CD4-positive, alpha-beta T cell (primary cell): ENCODE results near the gene FBXO38. TPM values are rescaled to one million over a fixed set of nuclear protein-coding genes. Genes with fewer than 3 reads are reported as not detected.

Experiments
- ATAC-seq: fragments of 200-7000 bp; cut with Tn5 transposase; one replicate; pipeline ENCODE4 v1.10.0; 2022; ENCODE audit warnings: mild to moderate bottlenecking; ENCODE audit not compliant: poor library complexity
- CTCF ChIA-PET: fragments of 350-600 bp; sonication (Branson Sonifier 250); formaldehyde crosslinking; loops from one replicate; lab custom pipeline; 2021; ENCODE audit warnings: antibody characterized with exemption, inconsistent platforms; lab: Charles Lee
- POLR2A ChIA-PET: fragments of 350-600 bp; sonication (Branson Sonifier 250); formaldehyde crosslinking; loops from one replicate; lab custom pipeline; 2021; ENCODE audit warnings: antibody characterized with exemption, inconsistent platforms; lab: Charles Lee
- DNase-seq, 14 experiments: peaks; one replicate each; pipeline ENCODE4 v3.0.0-alpha.2; 2013 to 2020; ENCODE audit warnings: mixed read lengths in 2 of 14
- H3K27ac ChIP-seq, 2 donors: one replicate each; pipeline versions ENCODE4 v1.5.1 to v1.7.0; 2013; ENCODE audit warnings: low read length in 2 of 2, low read depth in 1 of 2, mild to moderate bottlenecking in 1 of 2
- H3K27me3 ChIP-seq, 2 experiments: 1 replicate in 1 of 2; 2 replicates in 1 of 2; pipeline versions ENCODE4 v1.6.1 to v1.7.0; 2013; ENCODE audit warnings: low read length in 2 of 2, control low read depth in 1 of 2, mild to moderate bottlenecking in 1 of 2, moderate library complexity in 1 of 2; ENCODE audit not compliant: insufficient read depth in 2 of 2, control insufficient read depth in 1 of 2
- H3K36me3 ChIP-seq: one replicate; pipeline ENCODE4 v1.6.1; 2013; ENCODE audit warnings: low read length, control low read depth; ENCODE audit not compliant: insufficient read depth
- H3K4me1 ChIP-seq: one replicate; pipeline ENCODE4 v1.6.1; 2013; ENCODE audit warnings: low read length, control low read depth; ENCODE audit not compliant: insufficient read depth
- H3K4me3 ChIP-seq: one replicate; pipeline ENCODE4 v1.5.1; 2013; ENCODE audit warnings: mild to moderate bottlenecking, low read length, moderate library complexity
- H3K9me3 ChIP-seq, 2 experiments: 1 replicate in 1 of 2; 2 replicates in 1 of 2; pipeline versions ENCODE4 v1.6.1 to v1.7.0; 2013; ENCODE audit warnings: low read length in 2 of 2, mild to moderate bottlenecking in 2 of 2, control low read depth in 1 of 2, moderate library complexity in 1 of 2; ENCODE audit not compliant: control insufficient read depth in 1 of 2, insufficient read depth in 1 of 2
- H3K27ac Mint-ChIP-seq: one replicate; pipeline ENCODE4 v1.8.0; 2020; ENCODE audit warnings: mixed read lengths
- H3K27me3 Mint-ChIP-seq: one replicate; pipeline ENCODE4 v1.8.0; 2021; ENCODE audit warnings: mixed read lengths
- H3K36me3 Mint-ChIP-seq: one replicate; pipeline ENCODE4 v1.8.0; 2021; ENCODE audit warnings: low read depth, mixed read lengths
- H3K4me1 Mint-ChIP-seq: one replicate; pipeline ENCODE4 v1.8.0; 2021; ENCODE audit warnings: low read depth, mixed read lengths
- H3K4me3 Mint-ChIP-seq: one replicate; pipeline ENCODE4 v1.8.0; 2020; ENCODE audit warnings: mild to moderate bottlenecking, mixed read lengths
- H3K9me3 Mint-ChIP-seq: one replicate; pipeline ENCODE4 v1.8.0; 2020; ENCODE audit warnings: mixed read lengths
- intact Hi-C, 2 experiments: fragments of 100-400 bp; cut with DNase I in 1 of 2; cut with micrococcal nuclease in 1 of 2; formaldehyde crosslinking; loops; one replicate each; pipeline versions ENCODE4 v1.15.1 to v1.9.0; 2023 to 2025; cut with DNase I, micrococcal nuclease
- total RNA-seq, 174 experiments: library from RNA in 2 of 174; stranded (reverse) in 2 of 174; gene quantifications; one replicate each; pipeline ENCODE4 v1.2.3 and lab custom pipeline; 2021 to 2026
- TF ChIP-seq, protein P1 (sequence below): fragments of 200-600 bp; IDR thresholded peaks from one replicate; pipeline ENCODE4 v1.8.0; 2022; ENCODE audit warnings: antibody characterized with exemption, mild to moderate bottlenecking

The FBXO38 gene
- total RNA-seq, 2 experiments from 2014 or later = 45.7 to 47.3 TPM

DNA sequence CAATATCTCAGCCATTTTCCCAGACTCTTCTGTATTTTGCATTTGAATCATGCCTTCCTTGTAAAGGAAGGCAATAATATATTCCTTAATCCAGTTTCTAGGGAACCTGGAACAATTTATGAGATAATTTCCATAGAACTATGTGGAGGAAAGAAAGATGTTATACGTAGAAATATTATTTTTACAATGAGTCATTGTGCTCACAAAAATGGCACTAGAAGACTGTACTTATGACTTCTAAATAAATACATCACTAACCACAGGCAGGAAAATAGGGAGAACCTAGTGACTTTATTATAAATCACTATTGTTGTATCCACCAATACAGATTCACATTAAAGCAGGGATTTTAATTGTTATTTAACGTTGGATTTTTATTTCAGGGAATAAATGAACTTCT is 87.6 kb downstream of the FBXO38 start:
- Histone ChIP-seq H3K9me3 (no peaks in the 10 kb centered on the region), H3K36me3 (no peaks in the 10 kb centered on the region), H3K27ac (no peak overlapping the region), H3K4me1 (no peaks in the 10 kb centered on the region), H3K27me3 (no peaks in the 10 kb centered on the region), H3K4me3 (no peak overlapping the region)
- Mint-ChIP-seq H3K27me3 (peaks cover 6% of the 10 kb centered on the region), H3K36me3 (no peaks in the 10 kb centered on the region), H3K4me3 (no peak overlapping the region), H3K4me1 (no peaks in the 10 kb centered on the region), H3K9me3 (no peaks in the 10 kb centered on the region), H3K27ac (no peak overlapping the region)
- ChIA-PET CTCF (no interaction called here), POLR2A (no interaction called here)
- TF ChIP-seq, protein P1, sequence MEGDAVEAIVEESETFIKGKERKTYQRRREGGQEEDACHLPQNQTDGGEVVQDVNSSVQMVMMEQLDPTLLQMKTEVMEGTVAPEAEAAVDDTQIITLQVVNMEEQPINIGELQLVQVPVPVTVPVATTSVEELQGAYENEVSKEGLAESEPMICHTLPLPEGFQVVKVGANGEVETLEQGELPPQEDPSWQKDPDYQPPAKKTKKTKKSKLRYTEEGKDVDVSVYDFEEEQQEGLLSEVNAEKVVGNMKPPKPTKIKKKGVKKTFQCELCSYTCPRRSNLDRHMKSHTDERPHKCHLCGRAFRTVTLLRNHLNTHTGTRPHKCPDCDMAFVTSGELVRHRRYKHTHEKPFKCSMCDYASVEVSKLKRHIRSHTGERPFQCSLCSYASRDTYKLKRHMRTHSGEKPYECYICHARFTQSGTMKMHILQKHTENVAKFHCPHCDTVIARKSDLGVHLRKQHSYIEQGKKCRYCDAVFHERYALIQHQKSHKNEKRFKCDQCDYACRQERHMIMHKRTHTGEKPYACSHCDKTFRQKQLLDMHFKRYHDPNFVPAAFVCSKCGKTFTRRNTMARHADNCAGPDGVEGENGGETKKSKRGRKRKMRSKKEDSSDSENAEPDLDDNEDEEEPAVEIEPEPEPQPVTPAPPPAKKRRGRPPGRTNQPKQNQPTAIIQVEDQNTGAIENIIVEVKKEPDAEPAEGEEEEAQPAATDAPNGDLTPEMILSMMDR = no peak
- DNase-seq (no peak), ATAC-seq (no peak)
- intact Hi-C loops = no loop called here

DNA sequence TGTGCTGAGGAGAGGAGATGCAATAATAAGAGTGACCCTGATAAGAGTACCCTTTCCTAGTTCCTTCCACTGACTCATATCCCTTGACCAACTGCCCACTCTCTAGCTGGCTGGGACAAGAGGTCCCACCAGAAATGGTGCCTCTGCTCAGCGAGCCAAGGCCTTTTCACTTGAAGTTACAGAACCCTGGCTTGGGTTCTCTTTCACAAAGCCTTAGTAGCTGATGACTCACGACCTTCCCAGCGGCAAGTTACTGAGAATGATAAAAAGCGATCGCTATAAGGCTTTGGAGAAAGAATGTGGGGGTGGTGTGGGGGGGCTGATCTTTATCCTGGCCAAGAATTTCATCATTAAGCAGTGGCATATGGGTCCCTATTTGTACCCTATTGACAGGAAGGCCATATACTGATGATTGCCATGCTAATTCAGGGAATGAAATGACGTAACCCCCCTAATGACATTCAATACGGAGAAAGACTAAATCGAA is 90.3 kb downstream of the FBXO38 start:
- no peak overlapping the region for H3K4me3 Mint-ChIP-seq
- H3K27ac Mint-ChIP-seq = no peak overlapping the region
- H3K36me3 Mint-ChIP-seq = no peaks in the 10 kb centered on the region
- ChIA-PET CTCF (no interaction called here), POLR2A (no interaction called here)
- H3K9me3 Mint-ChIP-seq = no peaks in the 10 kb centered on the region
- Histone ChIP-seq H3K4me1 (no peaks in the 10 kb centered on the region), H3K36me3 (no peaks in the 10 kb centered on the region), H3K9me3 (no peaks in the 10 kb centered on the region), H3K27me3 (no peaks in the 10 kb centered on the region), H3K27ac (no peak overlapping the region), H3K4me3 (no peak overlapping the region)
- TF ChIP-seq, protein P1 = no peak
- no peaks in the 10 kb centered on the region for H3K4me1 Mint-ChIP-seq
- ATAC-seq (no peak), DNase-seq (no peak)
- H3K27me3 Mint-ChIP-seq = peaks cover 17% of the 10 kb centered on the region
- intact Hi-C loops = no loop called here

DNA sequence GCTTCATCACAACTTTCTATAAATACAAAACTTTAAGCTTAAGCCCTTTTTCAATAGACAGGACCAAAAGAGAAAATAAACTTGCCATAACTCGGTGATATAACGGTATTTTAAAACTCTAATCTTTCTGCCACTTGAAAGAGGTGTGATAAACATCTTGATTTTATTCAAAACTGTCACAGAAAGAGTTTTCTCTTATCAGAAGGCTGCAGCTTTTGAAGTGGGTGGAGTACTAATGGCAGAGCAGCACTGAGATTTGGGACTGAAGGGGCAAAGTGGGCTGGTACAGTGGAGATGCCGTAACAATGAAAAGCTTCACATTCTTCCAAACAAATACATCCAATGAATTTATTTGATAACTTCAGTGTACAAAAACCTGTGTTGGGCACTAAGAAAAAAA is 92.5 kb downstream of the FBXO38 start:
- Mint-ChIP-seq H3K36me3 (no peaks in the 10 kb centered on the region), H3K4me1 (no peaks in the 10 kb centered on the region), H3K27me3 (peaks cover 17% of the 10 kb centered on the region), H3K4me3 (no peak overlapping the region), H3K27ac (no peak overlapping the region), H3K9me3 (no peaks in the 10 kb centered on the region)
- intact Hi-C loops = no loop called here
- H3K4me3 ChIP-seq = no peak overlapping the region
- no peak overlapping the region for H3K27ac ChIP-seq
- H3K27me3 ChIP-seq = no peaks in the 10 kb centered on the region
- no peaks in the 10 kb centered on the region for H3K4me1 ChIP-seq
- ATAC-seq (no peak), DNase-seq (no peak)
- H3K36me3 ChIP-seq = no peaks in the 10 kb centered on the region
- POLR2A ChIA-PET = no interaction called here
- H3K9me3 ChIP-seq = no peaks in the 10 kb centered on the region
- CTCF ChIA-PET = no interaction called here
- TF ChIP-seq, protein P1 = no peak
